Esophagus squamous epithelium (tissue), 4 donors: ENCODE data around the gene KCNMA1.

ENCODE experiments used
- POLR2A ChIP-seq, 4 donors: fragments of 450-650 bp; IDR thresholded peaks; one replicate each; pipeline ENCODE4 v1.6.1; 2017; ENCODE audit warnings: antibody characterized with exemption in 4 of 4, mild to moderate bottlenecking in 4 of 4, moderate library complexity in 3 of 4
- TF ChIP-seq, protein P1 (sequence below), 6 experiments: fragments of 450-650 bp in 4 of 6; fragments of 200-600 bp in 2 of 6; sonication (generic) in 2 of 6; IDR thresholded peaks; one replicate each; pipeline ENCODE4 v1.5.1; 2016 to 2019; ENCODE audit warnings: antibody characterized with exemption in 6 of 6, mild to moderate bottlenecking in 4 of 6, moderate library complexity in 4 of 6

DNA sequence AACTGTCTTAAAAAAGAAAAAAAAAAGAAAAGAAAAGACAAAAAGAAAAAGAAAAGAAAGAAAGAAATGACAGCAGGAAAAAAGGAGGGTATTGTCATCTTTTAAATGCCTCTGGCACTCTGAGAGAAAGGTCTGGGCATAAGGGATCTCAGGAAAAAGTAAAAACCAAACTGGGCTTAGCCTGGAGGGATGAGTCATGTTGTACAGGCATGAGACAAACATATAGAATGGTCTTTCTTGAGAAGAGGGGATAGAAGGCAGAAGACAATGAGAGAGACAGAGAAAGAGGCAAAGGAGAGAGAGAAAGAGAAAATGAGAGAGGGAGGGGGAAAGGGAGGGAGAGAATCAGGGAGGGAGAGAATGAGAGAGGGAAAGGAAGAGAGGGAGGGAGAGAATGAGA is 32.3 kb upstream of the KCNMA1 start:
- TF ChIP-seq, protein P1, sequence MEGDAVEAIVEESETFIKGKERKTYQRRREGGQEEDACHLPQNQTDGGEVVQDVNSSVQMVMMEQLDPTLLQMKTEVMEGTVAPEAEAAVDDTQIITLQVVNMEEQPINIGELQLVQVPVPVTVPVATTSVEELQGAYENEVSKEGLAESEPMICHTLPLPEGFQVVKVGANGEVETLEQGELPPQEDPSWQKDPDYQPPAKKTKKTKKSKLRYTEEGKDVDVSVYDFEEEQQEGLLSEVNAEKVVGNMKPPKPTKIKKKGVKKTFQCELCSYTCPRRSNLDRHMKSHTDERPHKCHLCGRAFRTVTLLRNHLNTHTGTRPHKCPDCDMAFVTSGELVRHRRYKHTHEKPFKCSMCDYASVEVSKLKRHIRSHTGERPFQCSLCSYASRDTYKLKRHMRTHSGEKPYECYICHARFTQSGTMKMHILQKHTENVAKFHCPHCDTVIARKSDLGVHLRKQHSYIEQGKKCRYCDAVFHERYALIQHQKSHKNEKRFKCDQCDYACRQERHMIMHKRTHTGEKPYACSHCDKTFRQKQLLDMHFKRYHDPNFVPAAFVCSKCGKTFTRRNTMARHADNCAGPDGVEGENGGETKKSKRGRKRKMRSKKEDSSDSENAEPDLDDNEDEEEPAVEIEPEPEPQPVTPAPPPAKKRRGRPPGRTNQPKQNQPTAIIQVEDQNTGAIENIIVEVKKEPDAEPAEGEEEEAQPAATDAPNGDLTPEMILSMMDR (IDR thresholded peaks at IDR 0.05), result no peak
- no peak for TF ChIP-seq POLR2A (IDR thresholded peaks at IDR 0.05)
